ENCODE measurements around the gene KRT37. TPM values are rescaled to one million over a fixed set of nuclear protein-coding genes. Genes with fewer than 3 reads are reported as not detected.
"Not testable (repeated sequence)": the region's sequence is repeated elsewhere in the genome, so short reads cannot be mapped to it uniquely, and the experiment has no call there.

KRT37 gene
- total RNA-seq, 1 experiment from 2014 or later: not detected

- DNase-seq (ENCODE audit: low read depth, low spot score): no peak
- in situ Hi-C loops (cut with HindIII; ENCODE audit: low pct_unique_long_range_greater_than_20kb, low sequenced_read_pairs): no loop called here
Observed at GRCh38 chr17:41416479-41416878, 7.9 kb downstream of the KRT37 start.

- in situ Hi-C loops (cut with HindIII; ENCODE audit: low pct_unique_long_range_greater_than_20kb, low sequenced_read_pairs): no loop called here
- DNase-seq (ENCODE audit: low read depth, low spot score): no peak
Observed at GRCh38 chr17:41415833-41416335, 8.5 kb downstream of the KRT37 start.

- in situ Hi-C loops (cut with HindIII; ENCODE audit: low pct_unique_long_range_greater_than_20kb, low sequenced_read_pairs): no loop called here
- DNase-seq (ENCODE audit: low read depth, low spot score): no peak
Observed at GRCh38 chr17:41415411-41415810, 9.0 kb downstream of the KRT37 start.

- no peak for DNase-seq (ENCODE audit: low read depth, low spot score)
- in situ Hi-C loops (cut with HindIII; ENCODE audit: low pct_unique_long_range_greater_than_20kb, low sequenced_read_pairs): no loop called here
Observed at GRCh38 chr17:41413982-41414381, 10.4 kb downstream of the KRT37 start.

GRCh38 chr17:41413353-41413957, 10.9 kb downstream of the KRT37 start:
- DNase-seq (ENCODE audit: low read depth, low spot score): no peak
- in situ Hi-C loops (cut with HindIII; ENCODE audit: low pct_unique_long_range_greater_than_20kb, low sequenced_read_pairs): no loop called here

GRCh38 chr17:41411072-41411840, 13.1 kb downstream of the KRT37 start:
- in situ Hi-C loops (cut with HindIII; ENCODE audit: low pct_unique_long_range_greater_than_20kb, low sequenced_read_pairs): no loop called here
- DNase-seq (ENCODE audit: low read depth, low spot score): no peak

GRCh38 chr17:41407226-41407625, 17.2 kb downstream of the KRT37 start:
- in situ Hi-C loops (cut with HindIII; ENCODE audit: low pct_unique_long_range_greater_than_20kb, low sequenced_read_pairs): no loop called here

GRCh38 chr17:41406205-41406604, 18.2 kb downstream of the KRT37 start:
- in situ Hi-C loops (cut with HindIII; ENCODE audit: low pct_unique_long_range_greater_than_20kb, low sequenced_read_pairs): no loop called here
- no peak for DNase-seq (ENCODE audit: low read depth, low spot score)

More at GRCh38 chr17:41407226-41407625, 17.2 kb downstream of the KRT37 start:
- no peak for DNase-seq (ENCODE audit: low read depth, low spot score)

- in situ Hi-C loops (cut with HindIII; ENCODE audit: low pct_unique_long_range_greater_than_20kb, low sequenced_read_pairs): no loop called here
- peak; percentile 76 for DNase-seq (ENCODE audit: low read depth, low spot score)
Observed at GRCh38 chr17:41404024-41404671, 20.2 kb downstream of the KRT37 start.

GRCh38 chr17:41403404-41404023, 20.9 kb downstream of the KRT37 start:
- peak; percentile 49 for DNase-seq (ENCODE audit: low read depth, low spot score)

GRCh38 chr17:41402161-41402560, 22.2 kb downstream of the KRT37 start:
- DNase-seq (ENCODE audit: low read depth, low spot score): no peak
- in situ Hi-C loops (cut with HindIII; ENCODE audit: low pct_unique_long_range_greater_than_20kb, low sequenced_read_pairs): no loop called here

More at GRCh38 chr17:41403404-41404023, 20.9 kb downstream of the KRT37 start:
- in situ Hi-C loops (cut with HindIII; ENCODE audit: low pct_unique_long_range_greater_than_20kb, low sequenced_read_pairs): no loop called here

GRCh38 chr17:41396996-41397660, 27.3 kb downstream of the KRT37 start, which contains the start of gene KRT31:
Gene KRT31, minus strand, starts transcription at chr17:41397608. Its CDS starts 69 bp downstream, at chr17:41397539.
- in situ Hi-C loops (cut with HindIII; ENCODE audit: low pct_unique_long_range_greater_than_20kb, low sequenced_read_pairs): no loop called here
- DNase-seq (ENCODE audit: low read depth, low spot score): no peak

- in situ Hi-C loops (cut with HindIII; ENCODE audit: low pct_unique_long_range_greater_than_20kb, low sequenced_read_pairs): no loop called here
- DNase-seq (ENCODE audit: low read depth, low spot score): no peak
Observed at GRCh38 chr17:41396340-41396739, 28.0 kb downstream of the KRT37 start.

- no peak for DNase-seq (ENCODE audit: low read depth, low spot score)
Observed at GRCh38 chr17:41395611-41396010, 28.8 kb downstream of the KRT37 start.

GRCh38 chr17:41395044-41395443, 29.3 kb downstream of the KRT37 start:
- DNase-seq (ENCODE audit: low read depth, low spot score); in situ Hi-C loops (cut with HindIII; ENCODE audit: low pct_unique_long_range_greater_than_20kb, low sequenced_read_pairs): not testable (repeated sequence)

More at GRCh38 chr17:41395611-41396010, 28.8 kb downstream of the KRT37 start:
- in situ Hi-C loops (cut with HindIII; ENCODE audit: low pct_unique_long_range_greater_than_20kb, low sequenced_read_pairs): no loop called here

- in situ Hi-C loops (cut with HindIII; ENCODE audit: low pct_unique_long_range_greater_than_20kb, low sequenced_read_pairs): no loop called here
- no peak for DNase-seq (ENCODE audit: low read depth, low spot score)
Observed at GRCh38 chr17:41394254-41394996, 30.0 kb downstream of the KRT37 start.

GRCh38 chr17:41393826-41394225, 30.6 kb downstream of the KRT37 start:
- in situ Hi-C loops (cut with HindIII; ENCODE audit: low pct_unique_long_range_greater_than_20kb, low sequenced_read_pairs): no loop called here
- DNase-seq (ENCODE audit: low read depth, low spot score): no peak
